Lung (tissue), 12 donors: ENCODE results near the gene NUDT16. TPM values are rescaled to one million over a fixed set of nuclear protein-coding genes. Genes with fewer than 3 reads are reported as not detected.

ENCODE experiments used
- ATAC-seq: fragments of 200-7000 bp; cut with Tn5 transposase; one replicate; pipeline ENCODE4 v1.9.1; 2020; ENCODE audit warnings: moderate number of reproducible peaks; ENCODE audit not compliant: insufficient read depth, low FRiP score
- DNase-seq, 3 donors: peaks; one replicate each; pipeline ENCODE4 v3.0.0-alpha.2; 2013 to 2017
- H3K27ac ChIP-seq, 2 donors: one replicate each; pipeline ENCODE4 v1.5.1; 2013; ENCODE audit warnings: mild to moderate bottlenecking in 2 of 2, moderate library complexity in 2 of 2, control low read depth in 1 of 2, inconsistent platforms in 1 of 2, low read depth in 1 of 2, low read length in 1 of 2
- H3K27me3 ChIP-seq, 3 donors: one replicate each; pipeline ENCODE4 v1.5.1; 2013; ENCODE audit warnings: low read length in 2 of 3; ENCODE audit not compliant: control insufficient read depth in 3 of 3, insufficient read depth in 3 of 3
- H3K36me3 ChIP-seq, 4 donors: one replicate each; pipeline ENCODE4 v1.5.1; 2013; ENCODE audit warnings: low read length in 4 of 4, mild to moderate bottlenecking in 1 of 4, moderate library complexity in 1 of 4; ENCODE audit not compliant: control insufficient read depth in 4 of 4, insufficient read depth in 4 of 4
- H3K4me1 ChIP-seq, 5 donors: one replicate each; pipeline ENCODE4 v1.5.1; 2013; ENCODE audit warnings: low read length in 5 of 5, mild to moderate bottlenecking in 2 of 5, moderate library complexity in 1 of 5; ENCODE audit not compliant: control insufficient read depth in 5 of 5, insufficient read depth in 5 of 5
- H3K4me3 ChIP-seq: one replicate; pipeline ENCODE4 v1.5.1; 2013; ENCODE audit warnings: mild to moderate bottlenecking, control low read depth, moderate library complexity
- H3K9ac ChIP-seq, 2 donors: one replicate each; pipeline ENCODE4 v1.5.1; 2013; ENCODE audit warnings: low read length in 2 of 2, control low read depth in 1 of 2; ENCODE audit not compliant: insufficient read depth in 1 of 2
- H3K9me3 ChIP-seq, 4 donors: one replicate each; pipeline ENCODE4 v1.5.1; 2013; ENCODE audit warnings: low read length in 3 of 4, mild to moderate bottlenecking in 1 of 4, moderate library complexity in 1 of 4; ENCODE audit not compliant: control insufficient read depth in 4 of 4, insufficient read depth in 3 of 4
- WGBS, 2 donors: extraction: QIAGEN DNeasy Blood & Tissue Kit; methylation state at CpG; one replicate each; pipeline ENCODE4 v1.1.7; 2013; 5-methylcytosine and 5-hydroxymethylcytosine counted together
- polyA plus RNA-seq, 2 donors: library from polyadenylated mRNA; stranded (reverse); fragments of 200-250 nt; gene quantifications; one replicate each; pipeline ENCODE4 v1.2.1, GENCODE V29; 2013
- total RNA-seq, 2 donors: library from RNA; depleted of rRNA in 1 of 2; stranded (reverse); fragments of >200 nt in 1 of 2; gene quantifications; one replicate each; pipeline ENCODE4 v1.2.1, GENCODE V29; 2014 to 2021
- TF ChIP-seq, protein P1 (sequence below): IDR thresholded peaks from 2 replicates; pipeline ENCODE4 v1.5.1; 2012; ENCODE audit warnings: mild to moderate bottlenecking; ENCODE audit errors: control extremely low read depth, extremely low read depth
- donor health status: control.
- donor health status: control.
- donor health status: Bipolar disorder and iron deficiency.
- donor health status: healthy.
- donor health status: DM: yes; HTN: yes; CAD: no.

The NUDT16 gene
- total and polyA plus RNA-seq, 4 donors: 19.9 to 67.9 (median 50.8) TPM

DNA sequence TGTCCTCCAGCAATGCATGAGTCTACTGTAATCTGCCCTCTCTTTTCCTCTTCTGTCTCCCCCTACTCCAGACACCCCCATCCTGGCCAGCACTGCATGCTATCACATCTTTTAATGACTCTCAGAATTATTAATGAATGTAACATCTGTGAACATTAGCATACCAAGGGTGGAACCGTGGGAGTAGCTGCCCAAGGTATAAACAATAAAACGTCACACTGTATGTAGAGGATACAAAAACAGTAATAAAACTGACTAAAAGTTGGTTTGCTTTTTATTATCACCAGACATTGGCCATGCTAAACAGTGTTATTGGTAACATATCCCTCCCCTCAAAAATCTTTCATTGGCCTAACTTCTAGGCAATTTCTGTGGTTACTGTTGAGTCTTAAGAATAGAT, 24.7 kb downstream of the NUDT16 start:
- H3K36me3 ChIP-seq: no peaks in the 10 kb centered on the region
- H3K9me3 ChIP-seq: peaks cover 0 to 5% (median 3%) of the 10 kb centered on the region in 4 donors
- no peak overlapping the region for H3K27ac ChIP-seq
- H3K4me3 ChIP-seq: no peak overlapping the region
- DNase-seq (no peak), ATAC-seq (no peak)
- no peak overlapping the region for H3K9ac ChIP-seq
- no peaks in the 10 kb centered on the region for H3K27me3 ChIP-seq
- TF ChIP-seq, protein P1, sequence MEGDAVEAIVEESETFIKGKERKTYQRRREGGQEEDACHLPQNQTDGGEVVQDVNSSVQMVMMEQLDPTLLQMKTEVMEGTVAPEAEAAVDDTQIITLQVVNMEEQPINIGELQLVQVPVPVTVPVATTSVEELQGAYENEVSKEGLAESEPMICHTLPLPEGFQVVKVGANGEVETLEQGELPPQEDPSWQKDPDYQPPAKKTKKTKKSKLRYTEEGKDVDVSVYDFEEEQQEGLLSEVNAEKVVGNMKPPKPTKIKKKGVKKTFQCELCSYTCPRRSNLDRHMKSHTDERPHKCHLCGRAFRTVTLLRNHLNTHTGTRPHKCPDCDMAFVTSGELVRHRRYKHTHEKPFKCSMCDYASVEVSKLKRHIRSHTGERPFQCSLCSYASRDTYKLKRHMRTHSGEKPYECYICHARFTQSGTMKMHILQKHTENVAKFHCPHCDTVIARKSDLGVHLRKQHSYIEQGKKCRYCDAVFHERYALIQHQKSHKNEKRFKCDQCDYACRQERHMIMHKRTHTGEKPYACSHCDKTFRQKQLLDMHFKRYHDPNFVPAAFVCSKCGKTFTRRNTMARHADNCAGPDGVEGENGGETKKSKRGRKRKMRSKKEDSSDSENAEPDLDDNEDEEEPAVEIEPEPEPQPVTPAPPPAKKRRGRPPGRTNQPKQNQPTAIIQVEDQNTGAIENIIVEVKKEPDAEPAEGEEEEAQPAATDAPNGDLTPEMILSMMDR: no peak
- 66 to 81% methylated on average over 2 of the region's 2 CpGs for WGBS, 2 donors
- no peaks in the 10 kb centered on the region for H3K4me1 ChIP-seq

DNA sequence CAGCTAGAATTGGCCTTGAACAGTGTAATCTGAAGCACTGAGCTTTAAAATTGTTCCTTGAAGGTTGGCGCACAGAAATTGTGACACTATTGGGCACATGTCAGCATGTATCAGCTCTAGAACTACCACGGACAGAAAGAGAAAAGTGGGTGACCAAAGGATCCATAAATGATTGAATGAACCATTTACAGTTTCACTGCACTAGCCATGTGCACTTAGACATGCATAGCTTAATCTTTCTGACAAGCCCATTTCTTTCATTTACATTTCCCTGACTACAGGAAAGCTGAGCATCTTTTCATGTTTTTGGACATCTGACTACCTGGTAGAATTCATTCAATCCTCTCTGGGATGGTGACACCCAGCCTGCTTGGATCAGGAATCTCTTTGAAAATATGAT, 36.2 kb downstream of the NUDT16 start:
- no peaks in the 10 kb centered on the region for H3K27me3 ChIP-seq
- no peaks in the 10 kb centered on the region for H3K9me3 ChIP-seq
- H3K36me3 ChIP-seq: no peaks in the 10 kb centered on the region
- WGBS, 2 donors: 91 to 93% methylated on average over 2 of the region's 2 CpGs
- no peak overlapping the region for H3K27ac ChIP-seq
- no peak overlapping the region for H3K4me3 ChIP-seq
- DNase-seq (no peak), ATAC-seq (no peak)
- no peaks in the 10 kb centered on the region for H3K4me1 ChIP-seq
- H3K9ac ChIP-seq: no peak overlapping the region
- TF ChIP-seq, protein P1: no peak

DNA sequence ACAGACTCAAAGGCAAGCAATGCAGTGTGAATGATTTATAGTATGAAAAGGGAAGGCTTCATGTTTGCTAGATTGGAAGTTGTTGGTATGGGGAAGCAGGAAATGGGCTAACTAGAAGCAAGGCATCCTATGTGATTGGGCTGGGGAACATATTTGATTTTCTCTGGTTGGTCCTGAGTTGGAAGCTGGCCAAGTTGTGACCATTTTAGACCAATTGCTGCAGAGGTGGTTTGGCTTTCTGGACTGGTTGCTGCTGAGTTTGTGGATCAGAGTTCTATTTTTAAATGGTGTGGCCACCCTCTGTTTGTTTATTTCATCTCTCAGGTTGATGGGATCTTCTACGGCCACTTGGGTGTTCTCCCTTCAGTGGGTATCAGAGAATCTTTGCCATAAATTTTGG, 39.7 kb downstream of the NUDT16 start:
- TF ChIP-seq, protein P1: no peak
- WGBS, 2 donors: 84 to 88% methylated on average over 1 of the region's 1 CpG
- Histone ChIP-seq H3K27me3 (no peaks in the 10 kb centered on the region), H3K4me1 (no peaks in the 10 kb centered on the region), H3K36me3 (no peaks in the 10 kb centered on the region), H3K4me3 (no peak overlapping the region), H3K9me3 (no peaks in the 10 kb centered on the region), H3K27ac (no peak overlapping the region), H3K9ac (no peak overlapping the region)
- DNase-seq (no peak), ATAC-seq (no peak)

DNA sequence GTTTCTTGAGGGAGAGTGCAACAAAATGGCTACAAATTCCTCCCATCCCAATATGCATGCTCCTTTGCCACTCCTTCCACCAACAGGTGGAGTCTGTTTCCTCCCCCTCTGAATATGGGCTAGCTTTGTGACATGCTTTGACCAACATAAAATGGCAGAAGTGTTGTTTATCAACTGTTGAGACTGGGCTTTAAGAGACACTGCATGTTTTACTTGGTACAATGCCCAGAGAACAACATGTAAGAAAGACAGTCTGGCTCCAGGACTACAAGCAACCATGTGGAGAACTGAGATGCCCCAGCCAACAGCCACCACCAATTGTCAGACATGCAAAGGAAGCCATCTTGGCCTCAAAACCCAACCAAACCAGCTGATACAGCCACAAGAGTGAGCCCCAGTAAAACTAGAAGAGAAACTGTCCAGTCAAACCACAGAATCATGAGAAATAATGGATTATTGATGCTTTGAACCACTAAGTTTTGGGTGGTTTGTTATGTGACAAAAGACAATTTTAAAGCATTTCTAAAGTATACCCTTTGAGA, 40.5 kb downstream of the NUDT16 start:
- no peaks in the 10 kb centered on the region for H3K4me1 ChIP-seq
- H3K9ac ChIP-seq: no peak overlapping the region
- H3K9me3 ChIP-seq: no peaks in the 10 kb centered on the region
- no peak for ATAC-seq
- DNase-seq: no peak
- TF ChIP-seq, protein P1: no peak
- no peaks in the 10 kb centered on the region for H3K36me3 ChIP-seq
- H3K27me3 ChIP-seq: no peaks in the 10 kb centered on the region
- no peak overlapping the region for H3K27ac ChIP-seq
- H3K4me3 ChIP-seq: no peak overlapping the region
